Measurements from ENCODE around the gene SYT14.

Gene SYT14

GRCh38 chr1:210214573-210215409 lies 276.8 kb downstream of the SYT14 start:
- TF ChIP-seq, protein P1, sequence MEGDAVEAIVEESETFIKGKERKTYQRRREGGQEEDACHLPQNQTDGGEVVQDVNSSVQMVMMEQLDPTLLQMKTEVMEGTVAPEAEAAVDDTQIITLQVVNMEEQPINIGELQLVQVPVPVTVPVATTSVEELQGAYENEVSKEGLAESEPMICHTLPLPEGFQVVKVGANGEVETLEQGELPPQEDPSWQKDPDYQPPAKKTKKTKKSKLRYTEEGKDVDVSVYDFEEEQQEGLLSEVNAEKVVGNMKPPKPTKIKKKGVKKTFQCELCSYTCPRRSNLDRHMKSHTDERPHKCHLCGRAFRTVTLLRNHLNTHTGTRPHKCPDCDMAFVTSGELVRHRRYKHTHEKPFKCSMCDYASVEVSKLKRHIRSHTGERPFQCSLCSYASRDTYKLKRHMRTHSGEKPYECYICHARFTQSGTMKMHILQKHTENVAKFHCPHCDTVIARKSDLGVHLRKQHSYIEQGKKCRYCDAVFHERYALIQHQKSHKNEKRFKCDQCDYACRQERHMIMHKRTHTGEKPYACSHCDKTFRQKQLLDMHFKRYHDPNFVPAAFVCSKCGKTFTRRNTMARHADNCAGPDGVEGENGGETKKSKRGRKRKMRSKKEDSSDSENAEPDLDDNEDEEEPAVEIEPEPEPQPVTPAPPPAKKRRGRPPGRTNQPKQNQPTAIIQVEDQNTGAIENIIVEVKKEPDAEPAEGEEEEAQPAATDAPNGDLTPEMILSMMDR (IDR thresholded peaks at IDR 0.05; ENCODE audit: insufficient read depth, low read depth, low read length, missing control alignments) = no peak
- DNase-seq (ENCODE audit: low read depth) = no peak
- no peak overlapping the region for H3K4me3 ChIP-seq (ENCODE audit: low read depth, low read length)

- TF ChIP-seq, protein P1 (IDR thresholded peaks at IDR 0.05; ENCODE audit: insufficient read depth, low read depth, low read length, missing control alignments) = no peak
- H3K4me3 ChIP-seq (ENCODE audit: low read depth, low read length) = no peak overlapping the region
Observed at GRCh38 chr1:210217482-210217881, 279.5 kb downstream of the SYT14 start.

DNA sequence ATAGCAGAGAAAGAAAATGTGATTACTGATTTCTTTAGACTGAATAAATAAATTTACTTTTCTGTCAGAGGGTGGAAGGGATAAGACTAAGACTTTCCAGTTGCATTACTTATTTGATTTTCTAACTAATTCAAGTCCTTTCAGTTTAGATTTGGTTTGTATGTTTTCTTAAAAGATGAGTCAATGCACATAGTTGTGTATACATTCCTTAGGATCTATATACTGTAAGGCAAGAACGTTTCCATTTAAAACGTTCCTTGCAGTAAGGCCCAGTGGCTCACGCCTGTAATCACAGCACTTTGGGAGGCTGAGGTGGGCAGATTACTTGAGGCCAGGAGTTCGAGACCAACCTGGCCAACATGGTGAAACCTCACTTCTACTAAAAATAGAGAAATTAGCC lies 280.0 kb downstream of the SYT14 start:
- no peak for DNase-seq (ENCODE audit: low read depth)
- H3K4me3 ChIP-seq (ENCODE audit: low read depth, low read length) = no peak overlapping the region
- TF ChIP-seq, protein P1 (IDR thresholded peaks at IDR 0.05; ENCODE audit: insufficient read depth, low read depth, low read length, missing control alignments) = no peak

More at GRCh38 chr1:210217482-210217881, 279.5 kb downstream of the SYT14 start:
- no peak for DNase-seq (ENCODE audit: low read depth)

Data from GM12865 (cell line).